GM19463 (cell line): ENCODE data around the gene CKS2.
"Not testable (repeated sequence)": the region's sequence is repeated elsewhere in the genome, so short reads cannot be mapped to it uniquely, and the experiment has no call there.

Source experiments
- ATAC-seq: cut with Tn5 transposase; IDR thresholded peaks from one replicate; pipeline ENCODE4 v1.9.1; 2021; ENCODE audit warnings: mild to moderate bottlenecking, moderate library complexity; ENCODE audit not compliant: unreplicated experiment

CKS2 gene

GRCh38 chr9:89310475-89311345 lies at the start of gene CKS2:
TSS of gene CKS2 (plus strand) at chr9:89311195. CDS start at chr9:89311293, 98 bp downstream.
- ATAC-seq: peak; percentile 85

- ATAC-seq: no peak
Observed at GRCh38 chr9:89273528-89274279, 37.3 kb upstream of the CKS2 start.

GRCh38 chr9:89274838-89275237 lies 36.2 kb upstream of the CKS2 start:
- no peak for ATAC-seq

- ATAC-seq: not testable (repeated sequence)
Observed at GRCh38 chr9:89276040-89276439, 35.0 kb upstream of the CKS2 start.

GRCh38 chr9:89277043-89277442 lies 34.0 kb upstream of the CKS2 start:
- no peak for ATAC-seq

GRCh38 chr9:89277454-89277853 lies 33.5 kb upstream of the CKS2 start:
- ATAC-seq: peak; percentile 58

GRCh38 chr9:89278551-89278950 lies 32.4 kb upstream of the CKS2 start:
- ATAC-seq: no peak

GRCh38 chr9:89278997-89279739 lies 31.8 kb upstream of the CKS2 start:
- no peak for ATAC-seq

- ATAC-seq: no peak
Observed at GRCh38 chr9:89281106-89281505, 29.9 kb upstream of the CKS2 start.

GRCh38 chr9:89282248-89282968 lies 28.6 kb upstream of the CKS2 start:
- ATAC-seq: not testable (repeated sequence)

- no peak for ATAC-seq
Observed at GRCh38 chr9:89284076-89284475, 26.9 kb upstream of the CKS2 start.

GRCh38 chr9:89291741-89292140 lies 19.3 kb upstream of the CKS2 start:
- ATAC-seq: no peak

- no peak for ATAC-seq
Observed at GRCh38 chr9:89293014-89293413, 18.0 kb upstream of the CKS2 start.

GRCh38 chr9:89295400-89295799 lies 15.6 kb upstream of the CKS2 start:
- ATAC-seq: no peak

- not testable (repeated sequence) for ATAC-seq
Observed at GRCh38 chr9:89301996-89302395, 9.0 kb upstream of the CKS2 start.

- no peak for ATAC-seq
Observed at GRCh38 chr9:89304020-89304833, 6.8 kb upstream of the CKS2 start.

- ATAC-seq: no peak
Observed at GRCh38 chr9:89304834-89305188, 6.2 kb upstream of the CKS2 start.

- ATAC-seq: no peak
Observed at GRCh38 chr9:89305868-89306267, 5.1 kb upstream of the CKS2 start.

- ATAC-seq: no peak
Observed at GRCh38 chr9:89309166-89309565, 1.8 kb upstream of the CKS2 start.
